ENCODE results near the gene MATCAP1. TPM values are rescaled to one million over a fixed set of nuclear protein-coding genes. Genes with fewer than 3 reads are reported as not detected.

MATCAP1 gene
- total and polyA plus RNA-seq, 2 of the 13 experiments (the other 11 are each of a cell fraction or from before 2014, with no cell fraction given), result 11.2 to 24.5 TPM

DNA sequence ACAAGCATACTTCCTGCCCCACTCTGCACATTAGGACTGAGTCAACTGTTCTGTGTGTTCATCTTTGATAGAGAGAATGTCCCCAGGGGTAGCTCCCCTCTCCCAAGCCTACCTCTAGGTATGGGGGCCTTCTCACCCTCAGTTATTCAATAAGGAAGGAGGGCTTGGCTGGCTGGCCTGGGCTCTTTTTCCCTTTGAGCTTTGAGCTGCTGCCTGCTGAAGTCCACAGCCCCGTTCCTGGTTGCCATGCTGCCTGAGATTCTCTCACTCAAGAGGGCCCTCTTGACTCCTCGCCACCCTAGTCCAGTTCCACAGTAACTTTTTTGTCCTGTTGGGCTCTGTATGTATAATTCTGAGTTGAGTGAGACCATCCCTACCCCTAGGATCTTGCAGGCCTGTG is 38.0 kb downstream of the MATCAP1 start:
- CTCF ChIA-PET (ENCODE audit: low intra/inter-chr PET ratio, low total read pairs), result no interaction called here
- in situ Hi-C loops (cut with HindIII; ENCODE audit: extremely low pct_ligation_motif_present, low pct_unique_long_range_greater_than_20kb) (no loop called here), intact Hi-C loops (cut with micrococcal nuclease; ENCODE audit: unreplicated experiment) (no loop called here)
- no peak for ATAC-seq
- H3K36me3 ChIP-seq (replicated peaks in 1 of 2; ENCODE audit: control insufficient read depth in 1 of 2, insufficient read depth in 2 of 2, low read length in 2 of 2), result peaks cover 64 to 83% of the 10 kb centered on the region in 2 experiments
- H3K27me3 ChIP-seq (ENCODE audit: control insufficient read depth in 1 of 2, insufficient read depth in 2 of 2, low read length in 2 of 2), result no peaks in the 10 kb centered on the region
- H3K27ac ChIP-seq (ENCODE audit: extremely low read length, insufficient read depth, low read length), result no peak overlapping the region
- no peak for DNase-seq (ENCODE audit: low spot score)
- H3K9me3 ChIP-seq (ENCODE audit: low read length), result no peaks in the 10 kb centered on the region
- no peak for TF ChIP-seq ERF (CRISPR knock-in tag; IDR thresholded peaks at IDR 0.05)
- TF ChIP-seq ZEB1 (IDR thresholded peaks at IDR 0.05; ENCODE audit: insufficient replicate concordance, low read depth), result no peak
- no peak for TF ChIP-seq BCLAF1 (IDR thresholded peaks at IDR 0.05)
- TF ChIP-seq STAT6 (CRISPR knock-in tag; IDR thresholded peaks at IDR 0.05; ENCODE audit: borderline replicate concordance), result no peak
- TF ChIP-seq ZNF253 (CRISPR knock-in tag; IDR thresholded peaks at IDR 0.05; ENCODE audit: borderline replicate concordance), result no peak
- no peak for TF ChIP-seq ZNF282 (IDR thresholded peaks at IDR 0.05; ENCODE audit: partially characterized antibody)
- no peak for TF ChIP-seq ZNF879 (CRISPR knock-in tag; IDR thresholded peaks at IDR 0.05)
- TF ChIP-seq SMYD3 (CRISPR knock-in tag; IDR thresholded peaks at IDR 0.05), result no peak
- no peak for TF ChIP-seq ZFP90 (CRISPR knock-in tag; IDR thresholded peaks at IDR 0.05; ENCODE audit: borderline replicate concordance)
- TF ChIP-seq AHR (CRISPR knock-in tag; IDR thresholded peaks at IDR 0.05), result no peak
- no peak for TF ChIP-seq PLRG1 (conservative IDR thresholded peaks at IDR 0.05)
- no peak for TF ChIP-seq ZNF777 (CRISPR knock-in tag; IDR thresholded peaks at IDR 0.05)
- no peak for TF ChIP-seq ZNF367 (CRISPR knock-in tag; IDR thresholded peaks at IDR 0.05; ENCODE audit: borderline replicate concordance)
- no peak for TF ChIP-seq ZNF230 (CRISPR knock-in tag; IDR thresholded peaks at IDR 0.05)
- TF ChIP-seq SKIL (CRISPR knock-in tag; IDR thresholded peaks at IDR 0.05; ENCODE audit: borderline replicate concordance), result no peak
- TF ChIP-seq AKAP8 (CRISPR knock-in tag; IDR thresholded peaks at IDR 0.05), result no peak
- no peak for TF ChIP-seq ZNF558 (CRISPR knock-in tag; IDR thresholded peaks at IDR 0.05; ENCODE audit: borderline replicate concordance)
- no peak for TF ChIP-seq PBX2 (CRISPR knock-in tag; IDR thresholded peaks at IDR 0.05)
- no peak for FAIRE-seq
- WGBS (ENCODE audit: low lambda C conversion rate), result 87% methylated on average over 2 of the region's 2 CpGs
- no peaks in the 10 kb centered on the region for H3K79me2 ChIP-seq (ENCODE audit: insufficient read depth, low read length)
- H3K4me3 ChIP-seq (replicated peaks in 1 of 3; ENCODE audit: insufficient read depth in 1 of 3, low read depth in 2 of 3, low read length in 3 of 3), result no peak overlapping the region
- peaks cover 9% of the 10 kb centered on the region; the same call in 1 of the 2 replicates for H4K20me1 ChIP-seq (ENCODE audit: insufficient read depth, low read length)
- POLR2A ChIA-PET, result no interaction called here
- H3K9ac ChIP-seq (ENCODE audit: insufficient read depth, low read depth, low read length), result no peak overlapping the region
- no peak overlapping the region for H3K4me2 ChIP-seq (ENCODE audit: low read depth, low read length)
- no peak overlapping the region for H2AFZ ChIP-seq (ENCODE audit: low read length)
- BruUV-seq (replicated peaks), result no TSS peak
- H3K4me1 ChIP-seq (ENCODE audit: insufficient read depth, low read length), result peaks cover 8% of the 10 kb centered on the region

Measured in HepG2 (cell line).